ENCODE results near the gene ASZ1.

Gene ASZ1

DNA sequence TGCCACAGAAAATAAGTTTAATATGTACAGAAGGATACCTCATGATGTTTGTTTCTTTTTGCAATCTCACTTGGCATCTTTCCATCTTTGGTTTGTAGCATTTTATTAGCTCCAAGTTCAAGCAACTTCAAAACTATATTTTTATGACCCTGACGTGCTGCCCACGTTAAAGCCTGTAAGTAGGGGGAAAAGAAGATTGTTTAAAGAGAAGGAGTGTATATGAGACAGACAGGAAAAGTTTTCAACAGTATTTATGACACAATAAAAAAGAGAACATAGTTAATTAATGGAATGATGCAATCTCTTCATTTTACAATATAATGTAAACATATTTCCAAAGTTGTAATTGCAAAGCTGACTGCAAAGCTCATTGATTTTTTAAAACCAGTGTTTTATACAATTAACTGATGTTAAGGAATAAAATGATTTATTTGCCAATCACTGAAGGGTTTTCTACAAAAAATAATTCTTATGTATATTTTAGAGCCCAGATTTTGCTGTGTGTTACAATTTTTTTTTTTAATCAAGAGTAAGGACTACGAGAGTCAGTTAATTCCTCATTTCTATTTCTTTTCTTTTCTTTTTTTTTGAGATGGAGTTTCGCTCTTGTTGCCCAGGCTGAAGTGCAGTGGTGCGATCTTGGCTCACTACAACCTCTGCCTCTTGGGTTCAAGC is 42.5 kb downstream of the ASZ1 start:
- Mint-ChIP-seq H3K4me3 (no peak overlapping the region), H3K36me3 (ENCODE audit: low read depth) (no peaks in the 10 kb centered on the region), H3K27ac (no peak overlapping the region), H3K9me3 (peaks cover 12% of the 10 kb centered on the region), H3K4me1 (no peaks in the 10 kb centered on the region), H3K27me3 (ENCODE audit: low read depth, poor library complexity) (no peaks in the 10 kb centered on the region)
- no peak for DNase-seq
- TF ChIP-seq, protein P1, sequence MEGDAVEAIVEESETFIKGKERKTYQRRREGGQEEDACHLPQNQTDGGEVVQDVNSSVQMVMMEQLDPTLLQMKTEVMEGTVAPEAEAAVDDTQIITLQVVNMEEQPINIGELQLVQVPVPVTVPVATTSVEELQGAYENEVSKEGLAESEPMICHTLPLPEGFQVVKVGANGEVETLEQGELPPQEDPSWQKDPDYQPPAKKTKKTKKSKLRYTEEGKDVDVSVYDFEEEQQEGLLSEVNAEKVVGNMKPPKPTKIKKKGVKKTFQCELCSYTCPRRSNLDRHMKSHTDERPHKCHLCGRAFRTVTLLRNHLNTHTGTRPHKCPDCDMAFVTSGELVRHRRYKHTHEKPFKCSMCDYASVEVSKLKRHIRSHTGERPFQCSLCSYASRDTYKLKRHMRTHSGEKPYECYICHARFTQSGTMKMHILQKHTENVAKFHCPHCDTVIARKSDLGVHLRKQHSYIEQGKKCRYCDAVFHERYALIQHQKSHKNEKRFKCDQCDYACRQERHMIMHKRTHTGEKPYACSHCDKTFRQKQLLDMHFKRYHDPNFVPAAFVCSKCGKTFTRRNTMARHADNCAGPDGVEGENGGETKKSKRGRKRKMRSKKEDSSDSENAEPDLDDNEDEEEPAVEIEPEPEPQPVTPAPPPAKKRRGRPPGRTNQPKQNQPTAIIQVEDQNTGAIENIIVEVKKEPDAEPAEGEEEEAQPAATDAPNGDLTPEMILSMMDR (IDR thresholded peaks at IDR 0.05), result no peak

DNA sequence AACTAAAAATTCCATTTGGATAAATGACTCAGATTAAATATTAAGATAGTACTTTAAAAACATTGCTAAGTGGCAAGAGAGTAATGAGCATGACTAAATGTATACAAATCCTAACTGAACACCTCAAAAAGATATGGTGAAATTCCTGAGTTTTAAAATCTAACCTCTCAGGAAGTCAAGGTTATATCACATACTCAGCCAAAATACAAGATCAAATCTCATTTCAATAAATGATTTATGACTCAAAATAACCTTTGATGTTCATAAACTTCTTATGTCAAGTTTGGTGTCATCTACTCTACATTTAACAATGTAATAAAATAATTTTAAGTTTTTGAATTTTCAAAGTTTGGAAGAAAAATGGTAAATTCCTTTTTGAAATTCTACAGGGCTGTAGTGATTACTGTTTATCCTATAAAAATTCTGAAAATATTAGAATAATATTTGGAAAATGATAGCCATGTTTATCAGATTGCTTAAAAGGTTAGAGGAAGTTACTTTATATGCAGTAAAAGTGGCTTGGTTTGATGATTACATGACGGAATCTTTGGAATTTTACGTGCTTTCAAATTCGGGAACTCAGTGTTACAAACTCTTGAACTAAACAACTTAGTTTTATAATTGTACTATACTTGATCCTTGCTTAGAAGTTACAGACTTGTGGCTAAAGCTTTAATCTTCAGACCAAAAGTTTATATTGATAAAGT is 43.7 kb downstream of the ASZ1 start:
- Mint-ChIP-seq H3K36me3 (ENCODE audit: low read depth) (no peaks in the 10 kb centered on the region), H3K27ac (no peak overlapping the region), H3K27me3 (ENCODE audit: low read depth, poor library complexity) (no peaks in the 10 kb centered on the region), H3K4me1 (no peaks in the 10 kb centered on the region), H3K9me3 (peaks cover 4% of the 10 kb centered on the region), H3K4me3 (no peak overlapping the region)
- DNase-seq, result no peak
- TF ChIP-seq, protein P1 (IDR thresholded peaks at IDR 0.05), result no peak

DNA sequence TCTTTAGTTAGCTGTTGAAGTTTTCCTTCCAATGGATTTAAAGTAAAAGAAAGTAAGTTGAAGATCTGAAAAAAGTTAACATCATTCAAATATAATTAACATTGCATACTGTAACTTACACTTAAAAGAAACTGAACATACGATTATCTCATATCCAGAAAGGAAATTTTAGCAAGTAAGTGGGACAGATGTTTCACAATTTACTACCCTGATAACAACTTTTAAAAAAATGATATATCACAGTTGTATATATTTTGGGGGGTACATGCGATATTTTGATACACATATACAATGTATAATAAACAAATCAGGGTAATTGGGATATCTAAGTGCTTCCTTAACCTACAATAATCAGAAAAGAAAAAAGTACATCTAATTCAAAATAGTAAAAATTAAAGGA is 44.2 kb downstream of the ASZ1 start:
- Mint-ChIP-seq H3K4me1 (no peaks in the 10 kb centered on the region), H3K27me3 (ENCODE audit: low read depth, poor library complexity) (no peaks in the 10 kb centered on the region), H3K9me3 (no peaks in the 10 kb centered on the region), H3K4me3 (no peak overlapping the region), H3K27ac (no peak overlapping the region), H3K36me3 (ENCODE audit: low read depth) (no peaks in the 10 kb centered on the region)
- no peak for DNase-seq
- TF ChIP-seq, protein P1 (IDR thresholded peaks at IDR 0.05), result no peak

DNA sequence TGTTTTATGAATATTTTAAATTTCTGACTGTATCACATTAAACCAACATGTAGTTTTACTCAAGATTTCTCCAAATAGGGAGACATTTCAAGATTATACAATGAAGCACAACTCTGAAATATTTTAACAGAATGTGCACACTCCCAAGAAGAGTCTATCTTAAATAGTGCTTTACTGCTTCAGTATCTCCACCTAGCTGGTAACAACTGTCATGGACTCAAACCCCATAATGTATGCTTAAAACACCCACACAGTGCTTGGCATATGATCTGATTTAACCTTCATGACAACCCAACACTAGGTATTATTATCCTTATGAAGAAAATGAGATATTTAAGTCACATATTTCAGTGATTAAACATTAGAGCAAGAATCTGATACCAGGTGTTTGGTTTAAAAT is 45.9 kb downstream of the ASZ1 start:
- Mint-ChIP-seq H3K9me3 (no peaks in the 10 kb centered on the region), H3K36me3 (ENCODE audit: low read depth) (no peaks in the 10 kb centered on the region), H3K27me3 (ENCODE audit: low read depth, poor library complexity) (no peaks in the 10 kb centered on the region), H3K4me3 (no peak overlapping the region), H3K27ac (no peak overlapping the region), H3K4me1 (no peaks in the 10 kb centered on the region)
- TF ChIP-seq, protein P1 (IDR thresholded peaks at IDR 0.05), result no peak
- DNase-seq, result no peak

DNA sequence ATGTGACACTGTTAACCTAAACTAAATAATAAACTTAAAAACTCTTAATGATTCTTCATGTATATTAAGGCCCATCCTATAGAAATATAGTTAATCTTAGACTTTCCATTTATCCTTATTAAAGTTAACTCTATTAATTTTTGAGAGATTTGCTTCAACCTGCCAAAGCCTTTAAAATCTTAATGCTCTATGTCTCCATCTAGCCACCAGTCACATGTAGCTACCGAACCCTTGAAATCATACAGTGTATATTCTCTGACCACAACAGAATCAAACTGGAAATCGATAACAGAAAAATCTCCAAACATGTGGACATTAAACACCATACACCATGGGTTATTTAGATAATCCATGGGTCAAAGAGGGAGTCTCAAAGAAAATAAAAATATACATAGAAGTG is 51.9 kb downstream of the ASZ1 start:
- Mint-ChIP-seq H3K36me3 (ENCODE audit: low read depth) (no peaks in the 10 kb centered on the region), H3K4me1 (no peaks in the 10 kb centered on the region), H3K9me3 (no peaks in the 10 kb centered on the region), H3K27me3 (ENCODE audit: low read depth, poor library complexity) (no peaks in the 10 kb centered on the region), H3K27ac (no peak overlapping the region), H3K4me3 (no peak overlapping the region)
- TF ChIP-seq, protein P1 (IDR thresholded peaks at IDR 0.05), result no peak
- DNase-seq, result no peak

DNA sequence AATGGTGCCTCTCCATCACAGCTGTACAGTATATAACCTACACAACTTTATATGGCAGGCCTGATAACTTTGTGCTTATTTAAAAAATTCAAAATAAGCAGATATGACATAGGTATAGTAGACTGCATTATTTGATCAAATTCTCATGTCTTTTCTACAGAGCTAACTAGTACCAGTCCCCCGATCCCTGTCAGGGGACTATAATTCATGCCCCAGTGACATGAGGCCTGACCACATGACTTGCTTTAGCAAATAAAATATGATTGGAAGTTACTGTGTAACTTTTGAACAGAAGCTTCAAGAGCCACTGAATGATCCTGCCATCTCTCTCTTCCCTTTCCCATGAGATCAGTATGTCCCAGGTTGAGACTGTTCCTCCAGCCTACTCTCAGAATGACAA is 55.2 kb downstream of the ASZ1 start:
- no peaks in the 10 kb centered on the region for H3K4me1 Mint-ChIP-seq
- H3K4me3 Mint-ChIP-seq, result no peak overlapping the region

More for the DNA sequence above, 55.2 kb downstream of the ASZ1 start:
- no peaks in the 10 kb centered on the region for H3K9me3 Mint-ChIP-seq
- DNase-seq, result no peak
- no peak overlapping the region for H3K27ac Mint-ChIP-seq
- H3K27me3 Mint-ChIP-seq (ENCODE audit: low read depth, poor library complexity), result no peaks in the 10 kb centered on the region
- TF ChIP-seq, protein P1 (IDR thresholded peaks at IDR 0.05), result no peak
- H3K36me3 Mint-ChIP-seq (ENCODE audit: low read depth), result no peaks in the 10 kb centered on the region
